WI38 (cell line): Measurements from ENCODE around the gene GXYLT1.

Source experiments
- H3K4me3 ChIP-seq: 2 replicates; pipeline ENCODE4 v1.5.1; 2011; ENCODE audit warnings: low read depth, mild to moderate bottlenecking, control low read depth, low read length
- TF ChIP-seq, protein P1 (sequence below): IDR thresholded peaks from 2 replicates; pipeline ENCODE4 v1.5.1; 2012; ENCODE audit warnings: low read depth, mild to moderate bottlenecking, control low read depth, low read length

Gene GXYLT1

GRCh38 chr12:42129595-42130204, 15.0 kb downstream of the GXYLT1 start:
- TF ChIP-seq, protein P1, sequence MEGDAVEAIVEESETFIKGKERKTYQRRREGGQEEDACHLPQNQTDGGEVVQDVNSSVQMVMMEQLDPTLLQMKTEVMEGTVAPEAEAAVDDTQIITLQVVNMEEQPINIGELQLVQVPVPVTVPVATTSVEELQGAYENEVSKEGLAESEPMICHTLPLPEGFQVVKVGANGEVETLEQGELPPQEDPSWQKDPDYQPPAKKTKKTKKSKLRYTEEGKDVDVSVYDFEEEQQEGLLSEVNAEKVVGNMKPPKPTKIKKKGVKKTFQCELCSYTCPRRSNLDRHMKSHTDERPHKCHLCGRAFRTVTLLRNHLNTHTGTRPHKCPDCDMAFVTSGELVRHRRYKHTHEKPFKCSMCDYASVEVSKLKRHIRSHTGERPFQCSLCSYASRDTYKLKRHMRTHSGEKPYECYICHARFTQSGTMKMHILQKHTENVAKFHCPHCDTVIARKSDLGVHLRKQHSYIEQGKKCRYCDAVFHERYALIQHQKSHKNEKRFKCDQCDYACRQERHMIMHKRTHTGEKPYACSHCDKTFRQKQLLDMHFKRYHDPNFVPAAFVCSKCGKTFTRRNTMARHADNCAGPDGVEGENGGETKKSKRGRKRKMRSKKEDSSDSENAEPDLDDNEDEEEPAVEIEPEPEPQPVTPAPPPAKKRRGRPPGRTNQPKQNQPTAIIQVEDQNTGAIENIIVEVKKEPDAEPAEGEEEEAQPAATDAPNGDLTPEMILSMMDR: peak; percentile 68
- no peak overlapping the region for H3K4me3 ChIP-seq

DNA sequence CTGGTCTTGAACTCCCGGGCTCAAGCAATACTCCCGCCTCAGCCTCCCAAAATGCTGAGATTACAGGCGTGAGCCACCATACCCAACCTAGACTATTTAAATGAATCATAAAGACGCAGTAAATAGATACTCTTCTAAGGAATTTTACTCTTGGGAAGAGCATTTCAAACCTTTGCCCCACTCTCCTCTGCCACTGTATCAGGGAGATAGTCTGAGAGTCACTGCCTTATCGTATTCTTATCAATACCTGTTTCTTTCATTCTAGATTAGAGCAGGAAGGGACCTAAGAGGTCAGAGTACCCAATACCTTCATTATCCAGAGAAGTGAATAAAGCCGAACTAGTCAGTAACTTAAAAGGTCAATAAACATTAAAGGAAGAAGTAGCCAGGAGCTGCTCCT, 15.8 kb downstream of the GXYLT1 start:
- TF ChIP-seq, protein P1: no peak

GRCh38 chr12:42128327-42128726, 16.3 kb downstream of the GXYLT1 start:
- H3K4me3 ChIP-seq: no peak overlapping the region
- TF ChIP-seq, protein P1: no peak

More for the DNA sequence above, 15.8 kb downstream of the GXYLT1 start:
- H3K4me3 ChIP-seq: no peak overlapping the region

- TF ChIP-seq, protein P1: no peak
- no peak overlapping the region for H3K4me3 ChIP-seq
These were observed 17.7 kb downstream of the GXYLT1 start for GRCh38 chr12:42126963-42127362.

DNA sequence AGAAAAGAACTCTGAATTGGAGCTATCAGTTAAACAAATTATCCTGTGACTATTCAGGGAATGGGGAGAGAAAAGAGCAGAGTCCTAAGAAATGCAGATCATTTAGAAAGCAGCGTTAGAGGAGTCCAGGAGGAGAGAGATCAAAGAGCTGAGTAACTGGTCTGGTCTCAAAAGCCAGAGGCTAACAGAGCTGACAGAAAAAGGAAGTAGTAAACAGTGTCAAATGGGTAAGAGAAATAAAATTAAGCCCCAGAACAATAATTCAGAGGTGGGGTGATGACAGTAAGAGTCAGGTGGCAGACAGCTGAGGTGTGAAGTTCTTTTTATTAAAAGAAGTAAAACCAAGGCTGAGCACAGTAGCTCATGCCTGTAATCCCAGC, 19.3 kb downstream of the GXYLT1 start:
- H3K4me3 ChIP-seq: no peak overlapping the region
- TF ChIP-seq, protein P1: no peak

- H3K4me3 ChIP-seq: no peak overlapping the region
- TF ChIP-seq, protein P1: no peak
These were observed 19.8 kb downstream of the GXYLT1 start for GRCh38 chr12:42124764-42125387.

DNA sequence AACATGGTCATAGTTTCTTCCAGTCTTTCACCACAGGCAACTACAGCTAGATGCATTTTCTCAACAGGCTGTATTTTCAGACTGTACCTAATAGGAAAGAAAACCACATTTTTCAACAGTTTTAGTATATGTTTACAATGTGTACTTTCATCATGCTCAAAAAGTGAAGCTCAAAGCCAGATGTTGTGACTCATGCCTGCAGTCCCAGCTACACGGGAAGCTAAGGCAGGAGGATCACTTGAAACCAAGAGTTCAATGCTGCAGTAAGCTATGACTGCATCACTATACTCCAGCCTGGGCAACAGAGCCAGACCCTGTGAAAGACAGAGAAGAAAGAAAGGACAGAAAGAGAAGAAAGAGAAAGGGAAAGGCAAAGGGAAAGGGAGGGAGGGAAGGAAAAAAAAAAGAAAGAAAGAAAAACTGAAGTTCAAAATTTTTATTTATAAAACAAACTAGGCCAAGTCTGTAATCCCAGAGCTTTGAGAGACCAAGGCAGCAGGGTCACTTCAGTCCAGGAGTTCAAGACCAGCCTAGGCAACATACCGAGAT, 25.5 kb downstream of the GXYLT1 start:
- no peak overlapping the region for H3K4me3 ChIP-seq
- TF ChIP-seq, protein P1: no peak
